ENCODE data around the gene TOX2.

Gene TOX2

GRCh38 chr20:44111712-44112335 lies 197.2 kb downstream of the TOX2 start:
- TF ChIP-seq CTCF (IDR thresholded peaks at IDR 0.05; ENCODE audit: low read depth, low read length, missing control alignments), result no peak
- H3K36me3 ChIP-seq (replicated peaks), result no peaks in the 10 kb centered on the region
- H3K4me3 ChIP-seq (ENCODE audit: low read depth, low read length), result no peak overlapping the region
- DNase-seq, result no peak
- H3K27ac ChIP-seq, result no peak overlapping the region
- H3K27me3 ChIP-seq (replicated peaks), result peaks cover 3% of the 10 kb centered on the region
- in situ Hi-C loops (cut with HindIII; ENCODE audit: low pct_ligation_motif_present, low sequenced_read_pairs), result no loop called here

- Histone ChIP-seq H3K4me3 (ENCODE audit: low read depth, low read length) (no peak overlapping the region), H3K27ac (no peak overlapping the region), H3K27me3 (replicated peaks) (no peaks in the 10 kb centered on the region), H3K36me3 (replicated peaks) (no peaks in the 10 kb centered on the region)
- DNase-seq, result no peak
- in situ Hi-C loops (cut with HindIII; ENCODE audit: low pct_ligation_motif_present, low sequenced_read_pairs), result no loop called here
- no peak for TF ChIP-seq CTCF (IDR thresholded peaks at IDR 0.05; ENCODE audit: low read depth, low read length, missing control alignments)
Observed at GRCh38 chr20:44112456-44112855, 197.8 kb downstream of the TOX2 start.

GRCh38 chr20:44112889-44113617 lies 198.4 kb downstream of the TOX2 start:
- in situ Hi-C loops (cut with HindIII; ENCODE audit: low pct_ligation_motif_present, low sequenced_read_pairs), result no loop called here
- Histone ChIP-seq H3K27ac (no peak overlapping the region), H3K4me3 (ENCODE audit: low read depth, low read length) (no peak overlapping the region), H3K27me3 (replicated peaks) (no peaks in the 10 kb centered on the region), H3K36me3 (replicated peaks) (no peaks in the 10 kb centered on the region)
- DNase-seq, result no peak
- TF ChIP-seq CTCF (IDR thresholded peaks at IDR 0.05; ENCODE audit: low read depth, low read length, missing control alignments), result no peak

- no peak for TF ChIP-seq CTCF (IDR thresholded peaks at IDR 0.05; ENCODE audit: low read depth, low read length, missing control alignments)
- H3K4me3 ChIP-seq (ENCODE audit: low read depth, low read length), result no peak overlapping the region
- H3K27ac ChIP-seq, result no peak overlapping the region
- H3K27me3 ChIP-seq (replicated peaks), result no peaks in the 10 kb centered on the region
- no peaks in the 10 kb centered on the region for H3K36me3 ChIP-seq (replicated peaks)
- DNase-seq, result no peak
- in situ Hi-C loops (cut with HindIII; ENCODE audit: low pct_ligation_motif_present, low sequenced_read_pairs), result no loop called here
Observed at GRCh38 chr20:44113618-44114376, 199.1 kb downstream of the TOX2 start.

GRCh38 chr20:44115181-44115580 lies 200.5 kb downstream of the TOX2 start:
- in situ Hi-C loops (cut with HindIII; ENCODE audit: low pct_ligation_motif_present, low sequenced_read_pairs), result no loop called here
- no peak overlapping the region for H3K27ac ChIP-seq
- DNase-seq, result no peak
- no peak for TF ChIP-seq CTCF (IDR thresholded peaks at IDR 0.05; ENCODE audit: low read depth, low read length, missing control alignments)
- no peak overlapping the region for H3K4me3 ChIP-seq (ENCODE audit: low read depth, low read length)
- no peaks in the 10 kb centered on the region for H3K36me3 ChIP-seq (replicated peaks)
- no peaks in the 10 kb centered on the region for H3K27me3 ChIP-seq (replicated peaks)
